Stimulated activated CD4-positive, alpha-beta T cell treated with anti-CD3 and anti-CD28 coated beads, TNF-alpha, amount 100 ng/mL, for 24 hours (primary cell): Measurements from ENCODE around the gene RBSN.

Source experiments
- DNase-seq, 3 experiments: peaks; one replicate each; pipeline ENCODE4 v3.0.0-alpha.2; 2020; ENCODE audit warnings: low read depth in 3 of 3

The RBSN gene

DNA sequence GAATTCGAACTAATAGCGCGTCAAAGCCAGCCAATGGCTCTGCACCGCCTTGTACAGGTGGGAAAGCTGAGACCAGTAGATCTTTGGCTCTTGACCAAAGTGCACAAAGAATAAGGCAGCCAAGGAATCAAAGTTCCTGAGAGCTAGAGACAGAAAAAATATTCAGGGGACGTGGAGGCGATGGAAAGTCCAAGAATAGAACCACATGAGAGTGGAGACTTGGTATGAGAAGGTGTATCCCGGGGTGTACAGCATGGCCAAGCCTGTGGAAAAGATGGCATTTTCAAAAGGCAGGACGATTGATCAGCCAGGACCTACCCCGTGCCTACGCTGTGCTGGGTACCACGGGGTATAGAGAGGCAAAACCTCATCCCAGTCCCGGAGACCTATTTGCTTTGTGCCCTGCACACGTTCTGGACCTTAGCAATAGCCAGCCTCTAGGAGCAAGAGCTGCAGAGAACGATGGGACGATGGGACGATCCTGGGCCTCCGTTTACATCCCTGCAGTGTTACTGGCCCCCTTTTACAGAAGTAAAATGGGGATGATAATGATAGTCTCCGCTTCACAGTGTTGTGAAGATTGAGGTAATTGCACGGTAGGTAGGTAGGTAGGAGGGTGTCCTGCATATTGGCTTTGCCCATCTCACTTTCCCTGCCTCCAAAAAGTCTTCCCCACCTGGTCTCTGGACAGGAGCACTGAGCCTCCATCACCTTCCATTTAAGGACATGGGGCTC lies 583 bp upstream of the RBSN start:
- DNase-seq, result peak in 1 of 3 experiments; percentile 10

DNA sequence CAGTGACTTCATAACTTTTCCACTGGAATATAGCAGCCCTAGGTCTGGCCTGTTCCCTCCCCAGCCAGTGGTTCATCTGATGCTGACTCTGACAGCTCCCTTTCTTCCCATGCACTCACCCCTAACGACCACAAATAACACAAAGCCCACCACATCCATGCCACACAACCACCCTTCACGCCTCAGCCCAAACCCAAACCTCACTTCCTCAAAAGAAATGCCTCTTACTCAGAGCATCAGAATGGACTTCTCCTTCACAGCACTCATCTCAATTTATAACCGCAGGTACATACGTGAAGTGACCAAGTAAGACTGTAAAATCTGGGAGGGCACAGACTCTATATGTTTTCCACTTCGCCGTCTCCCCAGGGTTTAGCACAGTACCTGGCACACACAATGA lies 1.1 kb downstream of the RBSN start:
- peak in 2 of 3 experiments; percentile 7 to 30 for DNase-seq

DNA sequence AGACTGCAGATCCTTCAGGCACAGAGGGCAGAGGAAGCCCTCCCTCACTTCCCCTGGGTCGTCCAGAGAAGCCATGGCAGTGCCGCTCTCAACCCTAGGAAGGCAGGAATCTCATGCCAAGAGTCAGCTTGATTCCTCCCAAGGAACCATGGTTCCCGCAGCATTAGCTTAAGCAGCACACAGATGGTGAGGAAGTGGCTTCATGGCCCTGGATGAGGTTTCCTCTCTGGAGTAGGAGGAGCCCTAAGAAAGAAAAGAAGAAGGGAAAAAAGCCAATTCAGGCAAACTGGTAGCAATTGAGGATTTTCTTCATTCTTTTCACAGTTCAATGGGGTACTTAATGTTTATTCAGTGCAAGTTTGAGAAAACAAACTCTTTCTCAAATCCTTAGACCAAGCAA lies 2.9 kb downstream of the RBSN start:
- DNase-seq, result no peak

DNA sequence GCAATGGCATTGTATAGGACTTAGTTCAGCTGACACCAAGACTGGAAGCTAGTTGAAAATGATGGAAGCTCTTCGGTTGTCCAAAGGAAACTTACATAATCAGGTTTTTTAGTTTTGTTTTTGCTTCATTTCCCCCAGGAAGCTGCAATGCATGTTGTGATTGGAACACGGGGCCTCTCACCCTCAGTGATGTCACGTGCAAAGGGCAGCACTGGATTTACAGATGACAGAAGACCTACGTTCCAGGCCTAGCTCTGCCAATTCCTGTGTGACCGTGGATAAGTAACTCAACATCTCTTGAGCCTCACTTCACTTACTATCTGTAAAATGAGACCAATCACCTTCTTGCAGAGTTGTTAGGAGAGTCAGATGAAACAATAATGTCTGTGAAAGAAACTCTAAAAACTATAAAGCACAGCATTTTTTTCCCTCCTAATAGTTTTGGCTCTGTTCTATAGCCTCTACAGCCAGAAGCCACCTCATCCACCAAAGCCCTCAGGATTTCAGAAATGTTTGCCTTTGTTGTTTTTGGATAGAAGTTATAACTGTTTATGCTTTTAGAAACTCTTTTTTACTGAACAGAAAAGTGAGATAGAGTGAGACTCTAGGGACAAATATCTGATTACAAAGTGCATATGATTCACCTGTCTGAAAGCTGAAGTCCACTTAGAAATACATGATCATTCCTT lies 4.6 kb downstream of the RBSN start:
- no peak for DNase-seq

DNA sequence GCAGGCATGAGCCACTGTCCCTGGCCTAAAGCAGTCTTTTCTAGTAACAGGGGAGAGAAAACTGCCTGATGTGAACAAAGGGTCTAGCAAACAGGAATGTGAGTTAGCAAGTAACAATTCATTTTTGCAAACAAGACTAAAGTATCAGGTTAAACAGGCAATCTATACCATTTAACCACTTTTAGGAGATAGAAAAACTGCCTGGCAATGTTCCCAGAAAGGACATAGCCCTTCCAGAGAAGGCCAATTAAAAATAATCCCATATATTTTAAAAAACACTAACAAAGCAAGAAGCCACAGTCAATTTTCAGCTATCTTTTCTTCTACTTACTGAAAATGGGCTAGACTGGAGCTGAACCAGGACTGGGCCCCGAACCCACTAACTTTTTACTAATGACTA lies 6.3 kb downstream of the RBSN start:
- DNase-seq, result no peak

DNA sequence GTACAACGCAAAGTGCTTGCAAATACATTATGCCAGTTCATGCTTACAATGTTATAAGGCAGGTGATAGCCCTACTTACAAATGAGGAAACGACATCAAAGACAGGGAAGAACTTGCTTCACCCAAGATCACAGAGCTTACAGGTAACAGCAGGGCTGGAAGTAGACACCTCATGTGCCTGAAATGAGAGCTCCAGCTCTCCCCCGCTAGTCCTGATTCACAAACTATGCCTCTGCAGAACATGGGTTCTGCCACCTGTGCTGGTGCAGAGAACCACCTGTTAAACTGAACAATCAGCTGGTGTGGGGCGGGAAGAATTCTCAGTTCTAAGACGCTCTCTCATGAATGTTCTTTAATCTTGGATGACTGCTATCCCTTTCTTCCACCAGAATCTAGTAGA lies 7.4 kb downstream of the RBSN start:
- DNase-seq, result no peak

DNA sequence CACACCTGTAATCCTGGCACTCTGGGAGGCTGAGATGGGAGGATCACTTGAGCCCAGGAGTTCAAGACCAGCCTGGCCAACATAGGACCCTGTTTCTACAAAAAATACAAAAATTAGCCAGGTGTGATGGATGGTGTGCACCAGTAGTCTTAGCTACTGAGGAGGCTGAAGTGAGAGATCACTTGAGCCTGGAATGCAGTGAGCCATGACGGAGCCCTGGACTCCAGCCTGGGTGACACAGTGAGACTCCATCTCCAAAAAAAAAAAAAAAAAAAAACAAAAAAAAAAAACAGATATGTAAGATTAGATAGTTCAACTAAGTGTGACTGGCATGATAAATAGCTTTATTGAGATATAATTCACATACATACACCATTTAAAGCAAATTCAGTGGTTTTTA lies 9.7 kb downstream of the RBSN start:
- DNase-seq, result no peak

DNA sequence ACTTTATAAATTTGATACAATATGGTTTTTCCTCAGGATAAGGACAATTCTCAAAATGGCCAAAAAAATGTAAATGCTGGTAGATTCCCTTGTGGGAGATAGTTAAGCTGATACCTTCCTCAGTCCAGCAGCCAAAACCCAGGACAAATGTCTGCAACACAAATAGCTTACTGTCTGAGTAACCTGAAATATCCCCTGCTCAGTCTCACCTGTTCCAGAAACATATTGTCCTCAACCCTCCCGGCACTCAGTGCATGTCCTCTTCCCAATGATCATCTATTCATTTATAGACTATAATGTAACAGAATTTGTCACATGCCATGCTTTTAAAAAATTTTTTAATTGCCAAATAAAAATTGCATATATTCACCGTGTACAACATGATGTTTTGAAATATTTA lies 12.2 kb downstream of the RBSN start:
- no peak for DNase-seq

DNA sequence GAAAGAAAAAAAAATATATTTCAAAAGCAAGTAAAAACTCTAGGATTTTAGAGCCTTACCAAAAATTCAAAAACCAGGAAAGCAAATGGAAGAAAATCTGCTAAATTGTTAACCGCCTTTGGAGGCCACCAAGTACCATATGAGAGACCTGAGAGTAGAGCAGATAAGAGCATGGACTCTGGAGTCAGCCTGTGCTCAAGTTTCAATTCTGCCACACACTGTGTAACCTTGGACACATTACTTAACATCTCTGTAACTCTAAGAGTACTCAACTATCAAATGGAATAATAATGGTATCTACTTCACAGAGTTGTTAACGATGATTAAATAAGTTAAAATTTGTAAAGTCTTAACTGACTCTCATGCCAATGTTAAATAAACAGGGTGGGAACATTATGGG lies 12.7 kb downstream of the RBSN start:
- no peak for DNase-seq

DNA sequence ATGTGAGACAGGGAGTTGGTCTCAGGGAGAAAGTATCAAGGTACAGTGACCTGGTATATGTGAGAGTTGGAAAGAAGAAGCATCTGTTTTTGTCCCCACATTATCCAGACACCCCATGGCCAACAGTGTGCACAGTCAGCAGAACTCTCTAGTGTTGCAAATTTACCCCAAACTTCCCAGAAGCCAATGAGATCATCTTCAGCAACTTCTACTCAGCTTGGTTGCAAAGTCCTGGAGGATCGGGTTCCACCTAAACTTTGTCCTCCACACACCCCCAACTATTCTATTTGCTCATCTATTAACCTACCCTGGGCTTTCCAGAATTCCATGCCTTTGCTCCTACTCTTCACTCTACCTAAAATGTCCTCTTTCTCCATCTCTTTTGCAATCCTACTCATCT lies 15.7 kb downstream of the RBSN start:
- DNase-seq, result no peak

DNA sequence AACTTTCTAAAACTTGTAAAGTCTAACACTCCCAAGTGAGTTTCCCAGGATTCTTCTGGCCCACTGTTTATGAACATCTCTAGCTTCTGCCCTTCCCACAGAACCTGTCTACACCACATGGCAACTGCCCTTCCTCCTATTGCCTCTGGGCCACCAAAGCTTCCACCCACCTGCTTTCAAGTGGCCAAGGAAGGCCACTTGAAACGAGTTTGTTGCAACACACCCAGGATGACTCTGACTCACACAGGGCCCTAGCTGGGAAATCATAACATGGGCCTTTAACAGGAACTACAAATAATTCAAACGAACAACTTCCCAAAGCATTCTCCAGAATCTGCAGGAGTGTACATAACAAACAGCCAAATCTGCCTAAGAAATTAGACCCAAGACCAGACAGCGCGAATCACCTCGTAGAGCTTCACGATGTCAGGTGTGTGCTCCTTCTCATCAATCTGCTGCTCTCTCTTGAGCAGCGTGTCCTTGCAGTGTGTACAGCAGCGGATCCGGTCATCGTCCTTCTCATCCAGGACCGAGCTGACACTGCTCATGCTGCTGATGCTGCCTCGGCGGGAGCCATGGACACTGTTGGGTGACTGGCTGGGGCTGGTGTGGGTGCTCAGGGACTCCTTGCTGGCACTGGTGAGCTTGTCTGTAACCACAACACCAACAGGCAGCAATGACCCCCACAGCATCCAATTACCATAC lies 16.8 kb downstream of the RBSN start:
- DNase-seq, result no peak

DNA sequence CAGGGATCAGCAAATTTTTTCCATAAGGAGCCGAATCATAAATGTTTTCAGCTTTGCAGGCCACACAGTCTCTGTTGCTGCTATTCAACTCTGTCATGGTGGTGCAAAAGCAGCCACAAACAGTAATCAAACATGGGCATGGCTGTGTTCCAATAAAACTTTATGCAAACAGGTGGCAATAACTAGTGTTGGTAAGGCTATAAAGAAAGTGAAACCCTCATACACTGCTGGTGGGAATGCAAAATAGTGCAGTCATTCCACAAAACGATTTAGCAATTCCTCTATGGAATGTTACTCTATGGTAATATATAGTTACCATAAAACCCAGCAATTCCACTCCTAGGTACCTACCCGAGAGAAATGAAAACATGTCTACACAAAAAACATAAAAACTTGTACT lies 19.9 kb downstream of the RBSN start:
- DNase-seq, result no peak

DNA sequence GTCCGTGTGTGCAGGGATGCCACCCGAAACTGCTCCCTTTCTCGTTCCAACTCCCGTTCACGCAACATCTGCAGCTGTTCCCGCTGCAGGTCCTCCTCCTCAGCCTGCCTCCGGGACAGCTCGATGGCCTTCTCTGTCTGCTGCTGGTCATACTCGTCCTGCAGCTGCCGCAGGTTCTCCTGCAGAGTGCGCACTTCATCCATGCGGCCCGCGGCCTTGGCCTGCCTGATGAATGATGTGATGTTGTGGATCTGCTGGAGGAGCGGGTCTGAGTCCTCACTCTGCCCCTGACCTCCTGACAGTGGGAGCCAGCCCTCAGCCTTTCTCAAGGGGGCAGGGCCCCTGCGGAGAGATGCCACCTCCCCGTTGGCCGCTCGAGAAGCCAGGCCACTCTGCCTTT lies 24.4 kb downstream of the RBSN start:
- no peak for DNase-seq

DNA sequence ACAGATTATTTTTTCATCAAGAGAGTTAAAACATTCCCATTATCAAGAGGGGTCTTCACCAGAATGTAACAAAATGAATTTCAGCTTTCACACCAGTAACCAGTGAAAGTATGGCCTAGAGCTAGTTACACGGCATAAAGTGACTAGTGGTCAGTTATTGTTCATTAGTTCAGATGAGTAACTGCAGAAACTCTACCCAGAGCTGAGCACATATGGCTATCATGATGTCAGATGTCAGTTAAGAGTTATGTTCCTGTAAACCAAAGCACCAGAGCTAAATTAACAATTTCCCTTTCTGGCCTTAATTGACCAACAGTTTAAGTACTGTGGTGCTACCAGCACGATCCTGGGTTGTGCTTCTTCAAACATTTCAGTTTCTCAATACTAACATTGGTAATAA lies 27.2 kb downstream of the RBSN start:
- DNase-seq, result no peak

DNA sequence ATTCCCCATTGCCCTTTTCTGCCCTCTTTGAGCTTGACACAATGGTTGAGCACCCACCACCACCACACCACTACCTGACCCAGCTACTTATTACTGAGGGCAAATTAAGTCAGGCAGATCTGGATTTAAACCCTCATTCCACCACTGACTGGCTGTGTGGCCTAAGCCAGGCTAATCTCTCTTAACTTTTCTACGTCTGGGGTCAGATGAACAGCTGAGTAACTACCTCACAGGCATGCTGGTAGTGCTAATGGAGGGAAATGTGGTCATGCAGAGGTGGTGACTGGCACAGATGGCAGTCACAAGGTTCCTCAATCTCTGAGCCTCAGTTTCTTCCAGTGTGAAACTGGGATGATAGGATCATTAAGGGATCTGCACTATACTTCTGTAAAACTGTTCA lies 29.5 kb downstream of the RBSN start:
- DNase-seq, result no peak

DNA sequence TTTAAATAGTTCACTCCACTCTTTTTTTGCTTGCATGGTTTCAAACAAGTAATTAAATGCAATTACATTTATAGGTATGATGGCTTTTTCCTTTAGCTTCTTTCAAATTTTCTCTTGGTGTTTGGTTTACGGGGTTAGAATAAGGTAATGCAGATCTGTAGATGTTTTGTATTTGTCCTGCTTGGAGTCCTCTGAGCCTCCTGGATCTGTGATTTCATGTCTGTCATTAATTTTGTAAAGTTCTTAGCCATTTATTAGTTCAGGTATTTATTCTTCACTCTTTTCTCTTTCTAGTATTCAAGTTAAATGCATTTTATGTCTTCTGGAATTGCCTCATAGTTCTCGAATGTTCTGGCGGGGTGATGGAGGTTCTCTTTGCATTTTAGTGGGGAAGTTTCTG lies 32.5 kb downstream of the RBSN start:
- DNase-seq, result no peak

DNA sequence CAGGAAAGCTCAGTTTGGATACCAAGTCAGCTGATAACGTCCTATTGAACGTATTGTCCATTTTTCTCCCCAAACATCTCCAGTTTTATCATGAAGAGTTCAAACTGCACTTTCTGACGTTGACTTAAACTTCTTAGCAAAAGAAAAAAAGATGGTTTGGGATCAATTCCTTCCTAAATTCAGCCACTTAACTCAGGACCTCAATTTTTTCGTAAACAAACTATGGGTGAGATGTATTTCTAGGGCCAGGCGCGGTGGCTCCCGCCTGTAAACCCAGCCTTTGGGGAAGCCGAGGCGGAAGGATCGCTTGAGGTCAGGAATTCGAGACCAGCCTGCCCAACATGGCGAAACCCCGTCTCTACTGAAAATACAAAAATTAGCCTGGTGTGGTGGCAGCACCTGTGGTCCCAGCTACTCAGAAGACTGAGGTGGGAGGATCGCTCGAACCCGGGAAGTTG lies 33.4 kb downstream of the RBSN start:
- no peak for DNase-seq

DNA sequence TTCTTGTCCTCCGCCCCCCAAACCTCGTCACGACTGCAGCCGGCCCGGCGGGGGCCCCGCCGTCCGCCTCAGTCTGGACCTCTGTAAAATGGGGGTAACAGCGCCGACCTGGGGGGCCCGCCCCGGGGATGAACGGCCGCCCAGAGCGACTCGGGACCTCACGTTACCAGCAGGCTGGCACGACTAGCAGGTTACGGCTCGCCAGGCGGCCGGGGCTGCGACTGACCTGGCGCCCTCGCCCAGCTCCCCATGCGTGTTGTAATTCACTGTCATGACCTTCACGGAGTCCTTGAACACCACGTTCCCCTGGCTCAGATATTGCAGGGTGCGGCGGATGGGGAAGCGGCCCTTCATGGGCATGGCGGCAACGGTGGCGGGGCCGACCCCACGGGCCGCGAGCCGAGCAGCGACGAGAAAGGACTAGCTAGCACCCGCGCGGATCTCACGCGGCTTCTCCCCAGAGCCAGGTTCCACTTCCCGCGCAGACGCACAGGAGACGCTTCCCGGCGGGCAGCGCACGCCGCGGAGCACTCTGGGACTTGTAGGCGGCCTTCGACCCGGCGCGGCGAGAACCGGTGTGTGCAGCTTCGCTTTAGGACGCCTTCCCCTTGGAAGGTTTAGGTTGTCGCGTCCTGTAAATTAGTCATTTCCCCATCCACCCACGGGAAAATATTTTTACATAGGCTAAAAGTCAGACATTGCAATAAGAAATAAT lies 34.0 kb downstream of the RBSN start, which contains the start of gene MRPS25:
MRPS25 (minus strand) TSS at position 481 of the 715 bp plus-strand sequence; CDS start at position 360, 121 bp downstream.
- peak; percentile 81 to 87 (median 84) for DNase-seq

DNA sequence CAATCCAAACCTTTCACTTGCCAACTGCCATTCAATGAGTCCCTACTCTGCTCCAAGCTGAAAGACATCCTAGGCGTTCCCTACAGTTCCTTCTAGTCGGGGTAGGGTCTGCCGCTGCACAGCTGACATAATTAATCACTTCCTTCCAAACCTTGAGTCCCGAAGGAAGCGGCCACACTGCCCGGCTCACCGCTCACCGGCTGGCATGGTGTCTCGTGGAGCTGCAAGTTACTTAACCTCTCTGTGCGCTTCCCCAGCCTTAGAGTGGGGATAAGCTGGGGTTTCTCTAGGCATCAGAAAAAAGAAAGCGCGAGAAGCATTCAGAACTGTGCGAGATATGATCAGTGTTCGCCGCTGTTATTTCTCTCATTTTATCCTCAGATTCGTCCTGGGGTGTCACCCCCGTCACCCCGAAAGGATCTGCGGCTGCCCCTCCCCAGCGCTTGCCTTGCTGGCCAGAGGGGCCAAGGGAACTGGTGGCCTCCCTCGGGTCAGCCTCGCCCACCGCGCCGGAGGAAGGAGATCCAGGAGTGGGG lies 34.6 kb downstream of the RBSN start:
- peak in 1 of 3 experiments; percentile 29 for DNase-seq

DNA sequence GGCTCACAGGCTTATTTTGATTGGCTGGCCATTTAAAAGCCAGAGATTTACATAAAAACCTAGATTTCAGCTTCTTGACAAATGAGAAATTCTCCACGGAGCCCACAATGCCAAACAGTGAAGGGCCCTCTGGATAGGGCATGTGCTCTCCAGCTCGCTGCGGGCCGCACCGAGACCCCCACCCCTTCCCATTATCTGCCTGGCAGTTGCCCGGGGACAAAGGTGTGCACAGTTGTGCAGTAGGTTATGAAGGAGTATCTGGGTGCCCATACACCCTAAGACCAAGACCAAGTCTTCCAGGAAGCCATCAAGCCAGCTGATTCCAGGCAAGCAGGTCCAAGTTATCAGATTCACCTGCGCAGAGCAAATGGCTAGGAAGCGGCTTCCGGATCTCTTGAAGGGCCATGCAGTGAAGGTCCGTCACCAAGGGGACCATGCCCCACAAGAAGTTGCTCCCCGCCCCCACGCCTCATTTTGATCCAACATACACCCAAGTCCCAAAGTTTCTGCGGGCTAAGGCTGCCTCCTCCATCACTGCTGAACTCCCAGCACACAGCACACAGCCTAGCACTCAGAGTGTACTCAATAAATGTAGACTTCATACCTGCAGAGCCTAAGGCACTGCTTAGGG lies 35.2 kb downstream of the RBSN start:
- no peak for DNase-seq

DNA sequence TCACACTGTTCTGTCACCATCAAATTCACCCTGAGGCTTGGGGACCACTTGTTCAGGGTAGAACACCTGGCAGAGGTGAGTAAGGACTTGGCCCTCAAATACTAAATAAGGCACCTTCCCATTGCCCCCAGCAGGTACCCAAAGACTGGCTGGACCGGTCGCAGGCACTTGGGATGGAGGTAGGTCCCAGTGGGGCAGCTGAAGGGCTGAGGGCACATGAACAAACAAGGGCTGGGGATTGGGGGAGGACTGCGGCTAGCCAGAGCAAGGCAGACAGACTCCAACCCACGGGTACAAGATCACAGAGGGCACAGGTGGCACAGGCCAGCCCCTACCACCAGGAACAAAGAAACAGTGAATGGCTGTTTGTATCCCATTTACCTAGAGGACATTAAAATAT lies 35.7 kb downstream of the RBSN start:
- DNase-seq, result no peak
